ENCODE measurements around the gene CD3G.
A peak's percentile ranks its signal among the peaks of the same experiment; 100 is the strongest.
"Not testable (repeated sequence)": the region's sequence is repeated elsewhere in the genome, so short reads cannot be mapped to it uniquely, and the experiment has no call there.

Gene CD3G

DNA sequence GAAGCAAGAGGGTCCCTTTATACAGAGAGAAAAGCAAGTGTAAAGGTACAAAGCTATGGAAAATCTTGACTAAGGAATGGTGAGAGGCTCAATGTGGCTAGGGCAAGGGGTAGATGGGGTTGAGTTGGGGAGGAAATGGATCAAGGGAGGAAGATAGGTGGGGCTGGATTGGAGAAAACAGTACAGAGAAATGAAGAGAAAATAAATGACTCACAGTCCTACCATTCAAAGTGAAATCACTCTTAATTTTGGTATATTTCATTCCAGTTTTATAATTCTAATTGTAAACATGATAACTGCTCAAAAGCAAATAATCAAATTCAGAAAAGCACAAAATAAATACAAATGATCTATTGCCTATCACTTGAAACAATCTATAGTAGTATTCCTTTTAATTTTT lies 31.8 kb downstream of the CD3G start:
- DNase-seq (ENCODE audit: low read depth, low spot score), result no peak

GRCh38 chr11:118379497-118379896 lies 35.4 kb downstream of the CD3G start:
- DNase-seq (ENCODE audit: low read depth, low spot score), result no peak

- DNase-seq (ENCODE audit: low read depth, low spot score), result no peak
These were observed 36.4 kb downstream of the CD3G start for GRCh38 chr11:118380571-118380970.

- no peak for DNase-seq (ENCODE audit: low read depth, low spot score)
These were observed 38.8 kb downstream of the CD3G start for GRCh38 chr11:118382954-118383353.

- DNase-seq (ENCODE audit: low read depth, low spot score), result no peak
These were observed 39.5 kb downstream of the CD3G start for GRCh38 chr11:118383657-118384056.

DNA sequence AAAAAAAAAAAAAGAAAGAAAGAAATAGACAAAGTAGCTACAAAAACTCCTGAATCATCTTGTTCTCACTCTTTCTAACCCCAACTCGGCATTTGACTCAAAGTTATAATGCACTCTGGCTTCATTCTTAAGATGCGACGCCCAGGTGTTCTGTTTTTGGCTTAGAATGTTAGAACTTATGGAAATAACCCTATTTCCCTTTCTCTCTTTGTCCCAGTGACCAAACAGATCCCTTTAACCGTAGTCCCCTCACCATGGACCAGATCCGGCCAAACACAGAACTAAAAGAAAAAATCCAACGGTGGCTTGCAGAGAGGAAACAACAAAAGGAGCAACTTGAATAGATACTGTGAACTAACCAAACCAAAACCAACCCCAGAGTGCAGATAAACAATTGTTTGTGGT lies 52.0 kb downstream of the CD3G start:
- DNase-seq (ENCODE audit: low read depth, low spot score), result no peak

- DNase-seq (ENCODE audit: low read depth, low spot score), result no peak
These were observed 53.3 kb downstream of the CD3G start for GRCh38 chr11:118397448-118397847.

- no peak for DNase-seq (ENCODE audit: low read depth, low spot score)
These were observed 54.8 kb downstream of the CD3G start for GRCh38 chr11:118398791-118399559.

DNA sequence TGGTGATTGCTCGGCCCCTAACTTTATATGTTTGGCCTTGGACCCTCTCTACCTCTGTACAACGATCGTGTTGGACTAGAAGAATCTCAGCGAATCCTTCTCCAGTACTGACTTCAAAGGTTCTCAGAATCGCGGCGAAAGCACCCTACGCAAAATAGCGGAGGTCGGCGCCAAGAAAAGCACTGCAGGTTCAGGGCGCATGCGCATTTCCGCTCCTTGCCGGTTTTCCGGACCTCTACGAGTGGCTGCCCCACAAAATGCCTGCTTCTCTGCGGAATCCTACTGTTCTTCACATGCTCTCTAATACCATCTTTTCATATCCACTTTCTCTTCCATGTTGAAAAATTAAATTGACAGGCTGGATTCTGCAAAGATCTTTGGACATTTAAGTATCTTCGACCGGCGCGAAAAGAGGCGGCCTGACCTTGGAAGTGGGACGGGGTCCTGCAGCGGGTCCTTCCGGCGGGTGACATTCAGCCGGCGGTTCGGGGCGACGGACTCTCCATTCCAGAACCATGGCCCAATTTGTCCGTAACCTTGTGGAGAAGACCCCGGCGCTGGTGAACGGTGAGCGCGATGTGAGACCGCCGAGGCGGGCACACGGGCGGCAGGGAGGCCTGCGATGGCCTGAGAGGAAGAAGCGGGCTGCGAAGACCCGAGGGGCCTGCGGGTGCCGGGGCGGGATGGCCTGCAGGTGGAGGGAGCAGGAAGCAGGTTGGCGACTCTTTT lies 57.2 kb downstream of the CD3G start, which contains the start of gene ATP5MG:
Gene ATP5MG, plus strand, starts transcription at position 456 of the 729 bp plus-strand sequence. Its CDS starts 60 bp downstream, at position 516.
- peak; percentile 72 for DNase-seq (ENCODE audit: low read depth, low spot score)

GRCh38 chr11:118401880-118402590 lies 57.9 kb downstream of the CD3G start:
- no peak for DNase-seq (ENCODE audit: low read depth, low spot score)

- not testable (repeated sequence) for DNase-seq (ENCODE audit: low read depth, low spot score)
These were observed 58.5 kb downstream of the CD3G start for GRCh38 chr11:118402594-118402993.
